ENCODE results near the gene DMBT1. TPM values are rescaled to one million over a fixed set of nuclear protein-coding genes. Genes with fewer than 3 reads are reported as not detected.
"Not testable (repeated sequence)": the region's sequence is repeated elsewhere in the genome, so short reads cannot be mapped to it uniquely, and the experiment has no call there.

DMBT1 gene
- total and polyA plus RNA-seq, 4 donors = 0.03 TPM; not detected in 3

DNA sequence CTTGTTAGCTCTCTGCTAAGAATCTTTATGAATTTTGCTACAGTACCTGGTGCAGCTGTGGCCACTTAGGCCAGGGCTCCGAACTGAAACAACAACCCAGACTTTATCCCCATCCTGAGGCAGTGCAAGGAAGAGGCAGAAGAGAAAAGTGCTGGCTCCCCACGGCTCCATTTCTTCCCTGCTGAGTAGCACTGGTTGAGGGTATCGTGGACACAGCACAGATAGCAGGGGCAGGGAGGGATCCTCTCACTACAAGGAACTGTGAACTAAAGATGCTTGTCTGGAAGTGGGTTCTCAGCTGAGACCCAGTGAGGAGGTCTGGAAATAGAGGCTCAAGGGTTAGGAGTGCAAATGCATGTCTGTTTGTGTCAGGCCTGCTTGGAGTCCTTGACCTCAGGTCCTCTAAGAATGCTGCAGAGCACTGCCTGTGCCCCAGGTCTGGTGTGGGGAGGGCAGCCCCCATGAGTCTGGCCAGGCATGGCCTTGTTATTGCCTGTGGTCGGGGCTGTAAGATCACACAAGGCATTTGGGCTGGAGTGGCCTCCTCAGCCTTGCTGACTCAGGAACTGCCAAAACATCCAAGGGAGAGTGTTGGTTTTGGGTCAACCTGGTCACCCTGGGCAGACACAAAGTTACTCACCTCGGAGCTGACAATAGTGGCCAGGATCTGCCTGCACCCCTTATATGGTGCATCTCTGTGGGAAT is 58.1 kb downstream of the DMBT1 start:
- no peak overlapping the region for H3K27ac ChIP-seq (ENCODE audit: low read depth in 1 of 2, low read length in 2 of 2)
- H3K9me3 ChIP-seq (ENCODE audit: control insufficient read depth in 4 of 4, low read length in 3 of 4) = peaks cover 0 to 5% (median 1%) of the 10 kb centered on the region in 4 donors
- 76% methylated on average over 5 of the region's 5 CpGs for WGBS
- TF ChIP-seq HNF4G (IDR thresholded peaks at IDR 0.05) = no peak
- TF ChIP-seq, protein P1, sequence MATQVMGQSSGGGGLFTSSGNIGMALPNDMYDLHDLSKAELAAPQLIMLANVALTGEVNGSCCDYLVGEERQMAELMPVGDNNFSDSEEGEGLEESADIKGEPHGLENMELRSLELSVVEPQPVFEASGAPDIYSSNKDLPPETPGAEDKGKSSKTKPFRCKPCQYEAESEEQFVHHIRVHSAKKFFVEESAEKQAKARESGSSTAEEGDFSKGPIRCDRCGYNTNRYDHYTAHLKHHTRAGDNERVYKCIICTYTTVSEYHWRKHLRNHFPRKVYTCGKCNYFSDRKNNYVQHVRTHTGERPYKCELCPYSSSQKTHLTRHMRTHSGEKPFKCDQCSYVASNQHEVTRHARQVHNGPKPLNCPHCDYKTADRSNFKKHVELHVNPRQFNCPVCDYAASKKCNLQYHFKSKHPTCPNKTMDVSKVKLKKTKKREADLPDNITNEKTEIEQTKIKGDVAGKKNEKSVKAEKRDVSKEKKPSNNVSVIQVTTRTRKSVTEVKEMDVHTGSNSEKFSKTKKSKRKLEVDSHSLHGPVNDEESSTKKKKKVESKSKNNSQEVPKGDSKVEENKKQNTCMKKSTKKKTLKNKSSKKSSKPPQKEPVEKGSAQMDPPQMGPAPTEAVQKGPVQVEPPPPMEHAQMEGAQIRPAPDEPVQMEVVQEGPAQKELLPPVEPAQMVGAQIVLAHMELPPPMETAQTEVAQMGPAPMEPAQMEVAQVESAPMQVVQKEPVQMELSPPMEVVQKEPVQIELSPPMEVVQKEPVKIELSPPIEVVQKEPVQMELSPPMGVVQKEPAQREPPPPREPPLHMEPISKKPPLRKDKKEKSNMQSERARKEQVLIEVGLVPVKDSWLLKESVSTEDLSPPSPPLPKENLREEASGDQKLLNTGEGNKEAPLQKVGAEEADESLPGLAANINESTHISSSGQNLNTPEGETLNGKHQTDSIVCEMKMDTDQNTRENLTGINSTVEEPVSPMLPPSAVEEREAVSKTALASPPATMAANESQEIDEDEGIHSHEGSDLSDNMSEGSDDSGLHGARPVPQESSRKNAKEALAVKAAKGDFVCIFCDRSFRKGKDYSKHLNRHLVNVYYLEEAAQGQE (IDR thresholded peaks at IDR 0.05) = no peak
- TF ChIP-seq RAD21 (IDR thresholded peaks at IDR 0.05) = no peak
- no peak for TF ChIP-seq EGR1 (IDR thresholded peaks at IDR 0.05; ENCODE audit: low read depth in 2 of 2)
- no peak for TF ChIP-seq FOXA1 (IDR thresholded peaks at IDR 0.05)
- TF ChIP-seq HNF4A (conservative IDR thresholded peaks at IDR 0.05) = no peak
- TF ChIP-seq GABPA (IDR thresholded peaks at IDR 0.05 in 1 of 2, conservative IDR thresholded peaks at IDR 0.05 in 1 of 2) = no peak
- H3K9ac ChIP-seq (ENCODE audit: low read depth in 1 of 2, low read length in 2 of 2) = no peak overlapping the region
- no peaks in the 10 kb centered on the region for H3K4me1 ChIP-seq (ENCODE audit: control insufficient read depth in 4 of 4, insufficient read depth in 4 of 4, low read length in 3 of 4)
- no peaks in the 10 kb centered on the region for H3K36me3 ChIP-seq (ENCODE audit: control insufficient read depth in 4 of 4, insufficient read depth in 3 of 4, low read depth in 1 of 4, low read length in 3 of 4)
- no peak overlapping the region for H3K4me3 ChIP-seq (ENCODE audit: low read depth in 1 of 3, low read length in 3 of 3)
- DNase-seq (ENCODE audit: low spot score) = no peak
- no peaks in the 10 kb centered on the region for H3K27me3 ChIP-seq (ENCODE audit: control insufficient read depth in 4 of 4, insufficient read depth in 4 of 4, low read length in 3 of 4)

DNA sequence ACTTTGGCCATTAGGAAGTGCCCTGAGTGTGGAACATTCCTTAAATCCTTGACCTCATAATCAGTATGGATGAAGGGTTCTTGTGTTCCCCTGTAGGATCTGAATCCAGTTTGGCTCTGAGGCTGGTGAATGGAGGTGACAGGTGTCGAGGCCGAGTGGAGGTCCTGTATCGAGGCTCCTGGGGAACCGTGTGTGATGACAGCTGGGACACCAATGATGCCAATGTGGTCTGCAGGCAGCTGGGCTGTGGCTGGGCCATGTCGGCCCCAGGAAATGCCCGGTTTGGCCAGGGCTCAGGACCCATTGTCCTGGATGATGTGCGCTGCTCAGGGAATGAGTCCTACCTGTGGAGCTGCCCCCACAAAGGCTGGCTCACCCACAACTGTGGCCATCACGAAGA is 60.4 kb downstream of the DMBT1 start:
- H3K36me3 ChIP-seq (ENCODE audit: control insufficient read depth in 4 of 4, insufficient read depth in 3 of 4, low read depth in 1 of 4, low read length in 3 of 4); H3K4me3 ChIP-seq (ENCODE audit: low read depth in 1 of 3, low read length in 3 of 3); H3K4me1 ChIP-seq (ENCODE audit: control insufficient read depth in 4 of 4, insufficient read depth in 4 of 4, low read length in 3 of 4); DNase-seq (ENCODE audit: low spot score); H3K9ac ChIP-seq (ENCODE audit: low read depth in 1 of 2, low read length in 2 of 2); H3K27me3 ChIP-seq (ENCODE audit: control insufficient read depth in 4 of 4, insufficient read depth in 4 of 4, low read length in 3 of 4); H3K9me3 ChIP-seq (ENCODE audit: control insufficient read depth in 4 of 4, low read length in 3 of 4); H3K27ac ChIP-seq (ENCODE audit: low read depth in 1 of 2, low read length in 2 of 2): not testable (repeated sequence)
- 89% methylated on average over 8 of the region's 8 CpGs for WGBS

DNA sequence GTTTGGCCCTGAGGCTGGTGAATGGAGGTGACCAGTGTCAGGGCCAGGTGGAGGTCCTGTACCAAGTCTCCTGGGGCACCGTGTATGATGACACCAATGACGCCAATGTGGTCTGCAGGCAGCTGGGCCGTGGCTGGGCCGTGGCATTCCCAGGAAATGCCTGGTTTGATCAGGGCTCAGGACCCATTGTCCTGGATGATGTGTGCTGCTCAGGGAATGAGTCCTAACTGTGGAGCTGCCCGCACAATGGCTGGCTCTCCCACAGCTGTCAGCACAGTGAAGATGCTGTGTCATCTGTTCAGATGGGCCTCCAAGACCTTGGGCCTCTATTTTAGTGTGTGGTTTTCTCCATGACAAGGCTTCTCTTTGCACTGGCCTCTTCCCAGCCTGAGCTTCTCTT is 64.0 kb downstream of the DMBT1 start:
- TF ChIP-seq YY1 (IDR thresholded peaks at IDR 0.05) (no peak), FOXA2 (IDR thresholded peaks at IDR 0.05) (no peak), TAF1 (conservative IDR thresholded peaks at IDR 0.05) (no peak), GABPA (IDR thresholded peaks at IDR 0.05 in 1 of 2, conservative IDR thresholded peaks at IDR 0.05 in 1 of 2) (no peak)
- peaks cover 0 to 3% (median 0%) of the 10 kb centered on the region in 4 donors for H3K27me3 ChIP-seq (ENCODE audit: control insufficient read depth in 4 of 4, insufficient read depth in 4 of 4, low read length in 3 of 4)
- H3K4me3 ChIP-seq (ENCODE audit: low read depth in 1 of 3, low read length in 3 of 3) = no peak overlapping the region
- no peak overlapping the region for H3K27ac ChIP-seq (ENCODE audit: low read depth in 1 of 2, low read length in 2 of 2)
- no peaks in the 10 kb centered on the region for H3K36me3 ChIP-seq (ENCODE audit: control insufficient read depth in 4 of 4, insufficient read depth in 3 of 4, low read depth in 1 of 4, low read length in 3 of 4)
- H3K4me1 ChIP-seq (ENCODE audit: control insufficient read depth in 4 of 4, insufficient read depth in 4 of 4, low read length in 3 of 4) = no peaks in the 10 kb centered on the region
- no peak for DNase-seq (ENCODE audit: low spot score)
- no peak overlapping the region for H3K9ac ChIP-seq (ENCODE audit: low read depth in 1 of 2, low read length in 2 of 2)
- WGBS = 90% methylated on average over 5 of the region's 5 CpGs
- peaks cover 0 to 5% (median 2%) of the 10 kb centered on the region in 4 donors for H3K9me3 ChIP-seq (ENCODE audit: control insufficient read depth in 4 of 4, low read length in 3 of 4)

DNA sequence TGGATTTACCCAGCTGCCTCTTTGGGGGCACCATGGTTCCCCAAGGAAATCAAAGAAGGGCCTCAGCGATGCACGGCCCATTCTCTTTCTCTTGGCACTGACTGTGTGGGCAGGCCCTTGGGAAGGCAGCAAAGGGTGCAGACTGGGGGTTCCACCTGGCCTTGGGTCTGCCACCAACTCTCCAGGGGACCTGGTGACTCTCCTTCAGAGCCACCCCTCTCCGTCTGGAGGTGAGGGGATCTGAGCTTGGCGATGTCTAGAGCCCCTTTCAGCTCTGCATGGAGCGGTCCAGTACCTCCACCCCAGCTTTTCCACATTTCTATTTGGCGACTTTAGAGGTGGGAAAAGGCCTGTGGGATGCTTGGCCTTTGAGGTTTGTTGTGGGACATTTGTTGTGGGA is 70.0 kb downstream of the DMBT1 start:
- H3K36me3 ChIP-seq (ENCODE audit: control insufficient read depth in 4 of 4, insufficient read depth in 3 of 4, low read depth in 1 of 4, low read length in 3 of 4) = no peaks in the 10 kb centered on the region
- no peak overlapping the region for H3K27ac ChIP-seq (ENCODE audit: low read depth in 1 of 2, low read length in 2 of 2)
- 88% methylated on average over 6 of the region's 6 CpGs for WGBS
- DNase-seq (ENCODE audit: low spot score) = no peak
- no peak for TF ChIP-seq YY1 (IDR thresholded peaks at IDR 0.05)
- TF ChIP-seq RAD21 (IDR thresholded peaks at IDR 0.05) = no peak
- TF ChIP-seq TAF1 (conservative IDR thresholded peaks at IDR 0.05) = no peak
- TF ChIP-seq, protein P2, sequence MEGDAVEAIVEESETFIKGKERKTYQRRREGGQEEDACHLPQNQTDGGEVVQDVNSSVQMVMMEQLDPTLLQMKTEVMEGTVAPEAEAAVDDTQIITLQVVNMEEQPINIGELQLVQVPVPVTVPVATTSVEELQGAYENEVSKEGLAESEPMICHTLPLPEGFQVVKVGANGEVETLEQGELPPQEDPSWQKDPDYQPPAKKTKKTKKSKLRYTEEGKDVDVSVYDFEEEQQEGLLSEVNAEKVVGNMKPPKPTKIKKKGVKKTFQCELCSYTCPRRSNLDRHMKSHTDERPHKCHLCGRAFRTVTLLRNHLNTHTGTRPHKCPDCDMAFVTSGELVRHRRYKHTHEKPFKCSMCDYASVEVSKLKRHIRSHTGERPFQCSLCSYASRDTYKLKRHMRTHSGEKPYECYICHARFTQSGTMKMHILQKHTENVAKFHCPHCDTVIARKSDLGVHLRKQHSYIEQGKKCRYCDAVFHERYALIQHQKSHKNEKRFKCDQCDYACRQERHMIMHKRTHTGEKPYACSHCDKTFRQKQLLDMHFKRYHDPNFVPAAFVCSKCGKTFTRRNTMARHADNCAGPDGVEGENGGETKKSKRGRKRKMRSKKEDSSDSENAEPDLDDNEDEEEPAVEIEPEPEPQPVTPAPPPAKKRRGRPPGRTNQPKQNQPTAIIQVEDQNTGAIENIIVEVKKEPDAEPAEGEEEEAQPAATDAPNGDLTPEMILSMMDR (IDR thresholded peaks at IDR 0.05; ENCODE audit: low read depth, low read length, missing input control) = no peak
- TF ChIP-seq JUND (IDR thresholded peaks at IDR 0.05) = no peak
- no peak for TF ChIP-seq RXRA (IDR thresholded peaks at IDR 0.05)
- no peak for TF ChIP-seq EGR1 (IDR thresholded peaks at IDR 0.05; ENCODE audit: low read depth in 2 of 2)
- TF ChIP-seq NR2F2 (IDR thresholded peaks at IDR 0.05) = no peak
- TF ChIP-seq HNF4A (conservative IDR thresholded peaks at IDR 0.05) = no peak
- H3K4me3 ChIP-seq (ENCODE audit: low read depth in 1 of 3, low read length in 3 of 3) = no peak overlapping the region
- no peaks in the 10 kb centered on the region for H3K4me1 ChIP-seq (ENCODE audit: control insufficient read depth in 4 of 4, insufficient read depth in 4 of 4, low read length in 3 of 4)
- H3K9ac ChIP-seq (ENCODE audit: low read depth in 1 of 2, low read length in 2 of 2) = no peak overlapping the region
- peaks cover 0 to 5% (median 0%) of the 10 kb centered on the region in 4 donors for H3K27me3 ChIP-seq (ENCODE audit: control insufficient read depth in 4 of 4, insufficient read depth in 4 of 4, low read length in 3 of 4)
- H3K9me3 ChIP-seq (ENCODE audit: control insufficient read depth in 4 of 4, low read length in 3 of 4) = no peaks in the 10 kb centered on the region

Measured in liver (tissue), 9 donors.